ENCODE results near the gene LSS. TPM values are rescaled to one million over a fixed set of nuclear protein-coding genes. Genes with fewer than 3 reads are reported as not detected.

LSS gene
- total and polyA plus RNA-seq, 2 experiments from 2014 or later: 55.0 to 237 TPM

DNA sequence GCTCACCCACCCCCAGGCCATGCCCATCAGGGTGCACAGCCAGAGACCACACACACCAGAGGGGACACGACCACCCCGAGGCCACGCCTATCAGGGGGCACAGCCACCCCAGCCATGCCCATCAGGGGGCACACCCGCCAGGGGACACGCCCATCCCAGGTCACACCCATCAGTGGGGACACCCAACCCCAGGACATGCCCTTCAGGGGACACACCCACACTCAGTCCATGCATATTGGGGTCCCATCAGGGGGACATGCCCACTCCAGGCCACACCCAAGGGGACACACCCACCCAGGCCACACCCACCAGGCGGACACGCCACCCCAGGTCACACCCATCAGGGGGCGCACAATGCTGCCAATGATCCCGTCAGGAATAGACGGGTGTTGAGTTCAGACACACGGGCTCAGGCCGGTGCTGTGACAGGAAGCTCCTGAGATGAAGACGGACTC, 36.1 kb upstream of the LSS start:
- Histone ChIP-seq H3K27me3 (ENCODE audit: insufficient read depth) (no peaks in the 10 kb centered on the region), H3K9me2 (ENCODE audit: insufficient read depth) (no peaks in the 10 kb centered on the region), H3K4me2 (no peak overlapping the region), H3K27ac (ENCODE audit: low read depth) (no peak overlapping the region), H4K20me1 (replicated peaks; ENCODE audit: insufficient read depth) (peaks cover 9% of the 10 kb centered on the region; the same call in 1 of the 2 replicates), H3K4me1 (ENCODE audit: insufficient read depth) (no peaks in the 10 kb centered on the region), H3F3A (replicated peaks; ENCODE audit: low read depth) (0 out of 2 replicates have a peak, but pooled peaks cover 6% of the 10 kb centered on the region), H2AFZ (no peak overlapping the region), H3K79me2 (replicated peaks; ENCODE audit: insufficient read depth) (no peaks in the 10 kb centered on the region), H3K36me3 (ENCODE audit: insufficient read depth) (peaks cover 29% of the 10 kb centered on the region), H3K4me3 (no peak overlapping the region)
- Mint-ChIP-seq H3K27me3 (ENCODE audit: insufficient read depth, low read depth, poor library complexity) (peaks cover 4% of the 10 kb centered on the region), H3K9me3 (no peaks in the 10 kb centered on the region), H3K4me1 (no peaks in the 10 kb centered on the region), H3K36me3 (ENCODE audit: low read depth) (peaks cover 77% of the 10 kb centered on the region), H3K27ac (no peak overlapping the region), H3K4me3 (no peak overlapping the region)
- TF ChIP-seq, protein P1, sequence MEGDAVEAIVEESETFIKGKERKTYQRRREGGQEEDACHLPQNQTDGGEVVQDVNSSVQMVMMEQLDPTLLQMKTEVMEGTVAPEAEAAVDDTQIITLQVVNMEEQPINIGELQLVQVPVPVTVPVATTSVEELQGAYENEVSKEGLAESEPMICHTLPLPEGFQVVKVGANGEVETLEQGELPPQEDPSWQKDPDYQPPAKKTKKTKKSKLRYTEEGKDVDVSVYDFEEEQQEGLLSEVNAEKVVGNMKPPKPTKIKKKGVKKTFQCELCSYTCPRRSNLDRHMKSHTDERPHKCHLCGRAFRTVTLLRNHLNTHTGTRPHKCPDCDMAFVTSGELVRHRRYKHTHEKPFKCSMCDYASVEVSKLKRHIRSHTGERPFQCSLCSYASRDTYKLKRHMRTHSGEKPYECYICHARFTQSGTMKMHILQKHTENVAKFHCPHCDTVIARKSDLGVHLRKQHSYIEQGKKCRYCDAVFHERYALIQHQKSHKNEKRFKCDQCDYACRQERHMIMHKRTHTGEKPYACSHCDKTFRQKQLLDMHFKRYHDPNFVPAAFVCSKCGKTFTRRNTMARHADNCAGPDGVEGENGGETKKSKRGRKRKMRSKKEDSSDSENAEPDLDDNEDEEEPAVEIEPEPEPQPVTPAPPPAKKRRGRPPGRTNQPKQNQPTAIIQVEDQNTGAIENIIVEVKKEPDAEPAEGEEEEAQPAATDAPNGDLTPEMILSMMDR (conservative IDR thresholded peaks at IDR 0.05; ENCODE audit: low read depth in 2 of 2): peak in 1 of 2 experiments; percentile 40; a peak in 2 of 4 replicates
- TF ChIP-seq CREB1 (CRISPR knock-in tag; IDR thresholded peaks at IDR 0.05; ENCODE audit: low read depth) (no peak), STAT1 (IDR thresholded peaks at IDR 0.05; ENCODE audit: unreplicated experiment) (no peak)
- DNase-seq (ENCODE audit: low spot score): peak; percentile 23
- ATAC-seq: peak; percentile 59

DNA sequence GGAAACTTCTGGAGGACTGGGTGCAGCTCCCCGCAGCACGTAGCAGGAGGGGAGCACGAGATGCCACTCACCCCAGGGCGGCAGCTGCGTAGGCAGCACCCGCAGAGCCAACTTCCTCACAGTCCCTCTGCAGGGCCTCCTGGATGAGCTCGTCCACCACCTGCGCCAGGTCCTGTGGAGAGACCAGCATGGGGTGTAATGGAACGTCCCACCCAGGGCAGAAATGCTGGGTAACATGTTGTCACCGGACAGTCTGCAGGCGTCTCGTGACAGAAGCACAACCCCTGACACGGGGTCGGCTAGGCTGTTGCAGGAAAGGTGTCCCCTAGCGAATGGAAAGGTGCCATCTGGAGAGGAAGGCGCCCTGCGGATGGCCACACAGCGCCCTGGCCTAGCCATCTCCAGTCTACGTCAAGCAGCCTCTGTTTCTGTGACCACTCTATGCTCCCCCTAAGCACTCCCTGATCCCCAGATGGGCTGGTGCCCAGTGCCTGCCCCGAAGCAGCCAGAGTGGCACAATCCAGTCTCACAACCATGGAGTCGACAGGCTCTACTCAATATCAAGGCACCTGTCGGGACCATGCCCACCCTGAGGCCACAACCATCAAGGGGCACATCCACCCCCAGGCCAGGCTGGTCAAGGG, 35.6 kb upstream of the LSS start:
- Mint-ChIP-seq H3K9me3 (no peaks in the 10 kb centered on the region), H3K4me1 (no peaks in the 10 kb centered on the region), H3K4me3 (no peak overlapping the region), H3K27me3 (ENCODE audit: insufficient read depth, low read depth, poor library complexity) (peaks cover 3% of the 10 kb centered on the region), H3K36me3 (ENCODE audit: low read depth) (peaks cover 77% of the 10 kb centered on the region), H3K27ac (no peak overlapping the region)
- Histone ChIP-seq H3K36me3 (ENCODE audit: insufficient read depth) (peaks cover 27% of the 10 kb centered on the region), H3K79me2 (replicated peaks; ENCODE audit: insufficient read depth) (no peaks in the 10 kb centered on the region), H3K4me3 (no peak overlapping the region), H3K9me2 (ENCODE audit: insufficient read depth) (no peaks in the 10 kb centered on the region), H3K4me1 (ENCODE audit: insufficient read depth) (no peaks in the 10 kb centered on the region), H3K4me2 (no peak overlapping the region), H3K27ac (ENCODE audit: low read depth) (no peak overlapping the region), H3K27me3 (ENCODE audit: insufficient read depth) (no peaks in the 10 kb centered on the region), H4K20me1 (replicated peaks; ENCODE audit: insufficient read depth) (peaks cover 9% of the 10 kb centered on the region; the same call in 1 of the 2 replicates), H3F3A (replicated peaks; ENCODE audit: low read depth) (0 out of 2 replicates have a peak, but pooled peaks cover 6% of the 10 kb centered on the region), H2AFZ (no peak overlapping the region)
- DNase-seq (ENCODE audit: low spot score) (no peak), ATAC-seq (no peak)
- TF ChIP-seq, protein P1 (conservative IDR thresholded peaks at IDR 0.05; ENCODE audit: low read depth in 2 of 2): no peak
- TF ChIP-seq, protein P2, sequence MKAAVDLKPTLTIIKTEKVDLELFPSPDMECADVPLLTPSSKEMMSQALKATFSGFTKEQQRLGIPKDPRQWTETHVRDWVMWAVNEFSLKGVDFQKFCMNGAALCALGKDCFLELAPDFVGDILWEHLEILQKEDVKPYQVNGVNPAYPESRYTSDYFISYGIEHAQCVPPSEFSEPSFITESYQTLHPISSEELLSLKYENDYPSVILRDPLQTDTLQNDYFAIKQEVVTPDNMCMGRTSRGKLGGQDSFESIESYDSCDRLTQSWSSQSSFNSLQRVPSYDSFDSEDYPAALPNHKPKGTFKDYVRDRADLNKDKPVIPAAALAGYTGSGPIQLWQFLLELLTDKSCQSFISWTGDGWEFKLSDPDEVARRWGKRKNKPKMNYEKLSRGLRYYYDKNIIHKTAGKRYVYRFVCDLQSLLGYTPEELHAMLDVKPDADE (IDR thresholded peaks at IDR 0.05): no peak
- no peak for TF ChIP-seq CREB1 (CRISPR knock-in tag; IDR thresholded peaks at IDR 0.05; ENCODE audit: low read depth)
- TF ChIP-seq, protein P3, sequence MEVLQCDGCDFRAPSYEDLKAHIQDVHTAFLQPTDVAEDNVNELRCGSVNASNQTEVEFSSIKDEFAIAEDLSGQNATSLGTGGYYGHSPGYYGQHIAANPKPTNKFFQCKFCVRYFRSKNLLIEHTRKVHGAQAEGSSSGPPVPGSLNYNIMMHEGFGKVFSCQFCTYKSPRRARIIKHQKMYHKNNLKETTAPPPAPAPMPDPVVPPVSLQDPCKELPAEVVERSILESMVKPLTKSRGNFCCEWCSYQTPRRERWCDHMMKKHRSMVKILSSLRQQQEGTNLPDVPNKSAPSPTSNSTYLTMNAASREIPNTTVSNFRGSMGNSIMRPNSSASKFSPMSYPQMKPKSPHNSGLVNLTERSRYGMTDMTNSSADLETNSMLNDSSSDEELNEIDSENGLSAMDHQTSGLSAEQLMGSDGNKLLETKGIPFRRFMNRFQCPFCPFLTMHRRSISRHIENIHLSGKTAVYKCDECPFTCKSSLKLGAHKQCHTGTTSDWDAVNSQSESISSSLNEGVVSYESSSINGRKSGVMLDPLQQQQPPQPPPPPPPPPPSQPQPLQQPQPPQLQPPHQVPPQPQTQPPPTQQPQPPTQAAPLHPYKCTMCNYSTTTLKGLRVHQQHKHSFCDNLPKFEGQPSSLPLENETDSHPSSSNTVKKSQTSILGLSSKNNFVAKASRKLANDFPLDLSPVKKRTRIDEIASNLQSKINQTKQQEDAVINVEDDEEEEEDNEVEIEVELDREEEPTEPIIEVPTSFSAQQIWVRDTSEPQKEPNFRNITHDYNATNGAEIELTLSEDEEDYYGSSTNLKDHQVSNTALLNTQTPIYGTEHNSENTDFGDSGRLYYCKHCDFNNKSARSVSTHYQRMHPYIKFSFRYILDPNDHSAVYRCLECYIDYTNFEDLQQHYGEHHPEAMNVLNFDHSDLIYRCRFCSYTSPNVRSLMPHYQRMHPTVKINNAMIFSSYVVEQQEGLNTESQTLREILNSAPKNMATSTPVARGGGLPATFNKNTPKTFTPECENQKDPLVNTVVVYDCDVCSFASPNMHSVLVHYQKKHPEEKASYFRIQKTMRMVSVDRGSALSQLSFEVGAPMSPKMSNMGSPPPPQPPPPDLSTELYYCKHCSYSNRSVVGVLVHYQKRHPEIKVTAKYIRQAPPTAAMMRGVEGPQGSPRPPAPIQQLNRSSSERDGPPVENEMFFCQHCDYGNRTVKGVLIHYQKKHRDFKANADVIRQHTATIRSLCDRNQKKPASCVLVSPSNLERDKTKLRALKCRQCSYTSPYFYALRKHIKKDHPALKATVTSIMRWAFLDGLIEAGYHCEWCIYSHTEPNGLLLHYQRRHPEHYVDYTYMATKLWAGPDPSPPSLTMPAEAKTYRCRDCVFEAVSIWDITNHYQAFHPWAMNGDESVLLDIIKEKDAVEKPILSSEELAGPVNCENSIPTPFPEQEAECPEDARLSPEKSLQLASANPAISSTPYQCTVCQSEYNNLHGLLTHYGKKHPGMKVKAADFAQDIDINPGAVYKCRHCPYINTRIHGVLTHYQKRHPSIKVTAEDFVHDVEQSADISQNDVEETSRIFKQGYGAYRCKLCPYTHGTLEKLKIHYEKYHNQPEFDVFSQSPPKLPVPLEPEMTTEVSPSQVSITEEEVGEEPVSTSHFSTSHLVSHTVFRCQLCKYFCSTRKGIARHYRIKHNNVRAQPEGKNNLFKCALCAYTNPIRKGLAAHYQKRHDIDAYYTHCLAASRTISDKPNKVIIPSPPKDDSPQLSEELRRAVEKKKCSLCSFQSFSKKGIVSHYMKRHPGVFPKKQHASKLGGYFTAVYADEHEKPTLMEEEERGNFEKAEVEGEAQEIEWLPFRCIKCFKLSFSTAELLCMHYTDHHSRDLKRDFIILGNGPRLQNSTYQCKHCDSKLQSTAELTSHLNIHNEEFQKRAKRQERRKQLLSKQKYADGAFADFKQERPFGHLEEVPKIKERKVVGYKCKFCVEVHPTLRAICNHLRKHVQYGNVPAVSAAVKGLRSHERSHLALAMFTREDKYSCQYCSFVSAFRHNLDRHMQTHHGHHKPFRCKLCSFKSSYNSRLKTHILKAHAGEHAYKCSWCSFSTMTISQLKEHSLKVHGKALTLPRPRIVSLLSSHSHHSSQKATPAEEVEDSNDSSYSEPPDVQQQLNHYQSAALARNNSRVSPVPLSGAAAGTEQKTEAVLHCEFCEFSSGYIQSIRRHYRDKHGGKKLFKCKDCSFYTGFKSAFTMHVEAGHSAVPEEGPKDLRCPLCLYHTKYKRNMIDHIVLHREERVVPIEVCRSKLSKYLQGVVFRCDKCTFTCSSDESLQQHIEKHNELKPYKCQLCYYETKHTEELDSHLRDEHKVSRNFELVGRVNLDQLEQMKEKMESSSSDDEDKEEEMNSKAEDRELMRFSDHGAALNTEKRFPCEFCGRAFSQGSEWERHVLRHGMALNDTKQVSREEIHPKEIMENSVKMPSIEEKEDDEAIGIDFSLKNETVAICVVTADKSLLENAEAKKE (CRISPR knock-in tag; IDR thresholded peaks at IDR 0.05): no peak
